Esophagus squamous epithelium (tissue), 5 donors: ENCODE data around the gene WBP1L. TPM values are rescaled to one million over a fixed set of nuclear protein-coding genes. Genes with fewer than 3 reads are reported as not detected.

Source experiments
- DNase-seq: peaks from one replicate; lab custom pipeline; 2025; lab: John Stamatoyannopoulos, UW
- H3K27ac ChIP-seq, 4 donors: fragments of 200-600 bp; sonication (generic); one replicate each; pipeline ENCODE4 v1.5.1; 2016 to 2019; ENCODE audit warnings: mild to moderate bottlenecking in 1 of 4
- H3K27me3 ChIP-seq, 4 donors: fragments of 200-600 bp; sonication (generic); 1 replicate in 3 of 4; 2 replicates in 1 of 4; pipeline versions ENCODE4 v1.5.1 to v1.6.0; 2017 to 2021; ENCODE audit warnings: antibody characterized with exemption in 1 of 4
- H3K36me3 ChIP-seq, 3 donors: fragments of 200-600 bp; sonication (generic); one replicate each; pipeline ENCODE4 v1.5.1; 2016 to 2019
- H3K4me1 ChIP-seq, 3 donors: fragments of 200-600 bp; sonication (generic); one replicate each; pipeline ENCODE4 v1.5.1; 2017 to 2019
- H3K4me3 ChIP-seq, 4 donors: fragments of 200-600 bp; sonication (generic); 1 replicate in 3 of 4; 2 replicates in 1 of 4; pipeline ENCODE4 v1.5.1; 2016 to 2019; ENCODE audit warnings: mild to moderate bottlenecking in 2 of 4, moderate library complexity in 1 of 4
- H3K9me3 ChIP-seq, 3 donors: fragments of 200-600 bp; sonication (generic); one replicate each; pipeline ENCODE4 v1.5.1; 2016 to 2019
- CTCF ChIP-seq, 6 experiments: fragments of 450-650 bp in 4 of 6; fragments of 200-600 bp in 2 of 6; sonication (generic) in 2 of 6; IDR thresholded peaks; one replicate each; pipeline ENCODE4 v1.5.1; 2016 to 2019; ENCODE audit warnings: antibody characterized with exemption in 6 of 6, mild to moderate bottlenecking in 4 of 6, moderate library complexity in 4 of 6
- POLR2A ChIP-seq, 4 donors: fragments of 450-650 bp; IDR thresholded peaks; one replicate each; pipeline ENCODE4 v1.6.1; 2017; ENCODE audit warnings: antibody characterized with exemption in 4 of 4, mild to moderate bottlenecking in 4 of 4, moderate library complexity in 3 of 4
- WGBS, 2 donors: methylation state at CpG; one replicate each; pipeline ENCODE4 v1.1.5; 2018; 5-methylcytosine and 5-hydroxymethylcytosine counted together
- intact Hi-C: fragments of 100-400 bp; cut with DNase I; formaldehyde crosslinking; loops from one replicate; pipeline ENCODE4 v1.15.0; 2022
- total RNA-seq, 4 donors: library from RNA; depleted of rRNA; stranded (reverse); fragments of >200 nt; gene quantifications; one replicate each; pipeline ENCODE4 v1.1.0, GENCODE V29; 2016
- donor health status: DM: yes; HTN: yes; CAD: no.

WBP1L gene
- total RNA-seq, 4 donors from 2014 or later, result 40.6 to 61.4 (median 49.1) TPM

DNA sequence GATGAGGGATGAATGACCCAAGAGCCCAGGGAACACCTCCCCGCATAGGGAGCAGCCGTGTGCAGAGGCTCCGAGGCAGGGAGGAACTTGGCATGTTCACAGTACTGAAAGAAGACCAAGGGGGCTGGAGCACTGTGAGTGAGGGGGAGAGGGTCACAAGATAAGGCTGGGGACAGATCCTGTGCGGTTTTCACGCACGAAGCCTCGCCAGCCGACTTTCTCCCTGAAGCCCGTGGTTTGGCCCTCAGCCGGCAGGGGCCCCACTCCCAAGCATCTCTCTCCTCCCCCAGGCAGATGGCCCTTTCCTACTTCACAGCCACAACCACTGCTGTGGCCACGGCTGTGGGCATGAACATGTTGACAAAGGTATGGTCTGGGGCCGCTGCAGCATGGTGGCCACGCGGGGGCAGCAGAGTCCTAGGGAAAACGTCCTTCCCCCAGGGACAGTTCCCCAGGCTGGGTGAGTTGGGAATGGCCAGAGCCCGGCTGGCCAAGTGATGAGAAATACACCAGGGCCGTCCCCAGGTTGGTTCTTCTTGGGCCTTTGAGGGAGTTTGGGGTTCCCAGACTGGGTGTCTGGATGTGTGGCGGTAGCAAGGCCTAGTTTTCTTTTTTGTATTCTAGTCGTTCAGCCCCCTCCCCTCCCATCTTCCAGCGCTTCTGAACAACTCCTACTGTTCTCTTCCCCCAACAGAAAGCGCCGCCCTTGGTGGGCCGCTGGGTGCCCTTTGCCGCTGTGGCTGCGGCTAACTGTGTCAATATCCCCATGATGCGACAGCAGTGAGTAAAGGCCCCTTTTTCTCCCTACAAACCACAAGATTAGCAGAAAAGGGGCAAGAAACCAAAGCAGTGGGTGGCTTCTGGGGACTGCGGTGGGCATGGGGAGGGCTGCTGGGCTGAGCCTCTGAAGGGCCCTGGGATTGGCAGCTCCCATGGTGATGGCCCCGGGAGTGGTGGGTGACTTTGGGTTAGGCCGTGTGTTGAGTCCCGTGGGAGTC, 14.4 kb upstream of the WBP1L start:
- no peak for DNase-seq
- peaks cover 0 to 79% (median 11%) of the 10 kb centered on the region in 3 donors for H3K36me3 ChIP-seq
- peak; percentile 64 to 90 (median 84) for TF ChIP-seq CTCF (IDR thresholded peaks at IDR 0.05)
- TF ChIP-seq POLR2A (IDR thresholded peaks at IDR 0.05), result no peak
- H3K9me3 ChIP-seq, result no peaks in the 10 kb centered on the region
- H3K27ac ChIP-seq, result peak overlapping the region in 1 of 4 donors; percentile 9
- H3K4me1 ChIP-seq, result peaks cover 0 to 12% (median 0%) of the 10 kb centered on the region in 3 donors
- WGBS, 2 donors, result 61 to 66% methylated on average over 18 to 20 of the region's 30 CpGs
- intact Hi-C loops, result loop anchor here (5.0 kb wide), 1 partner anchor 168 kb away; no protein-coding TSS in a partner anchor
- no peak overlapping the region for H3K4me3 ChIP-seq
- H3K27me3 ChIP-seq, result no peaks in the 10 kb centered on the region

DNA sequence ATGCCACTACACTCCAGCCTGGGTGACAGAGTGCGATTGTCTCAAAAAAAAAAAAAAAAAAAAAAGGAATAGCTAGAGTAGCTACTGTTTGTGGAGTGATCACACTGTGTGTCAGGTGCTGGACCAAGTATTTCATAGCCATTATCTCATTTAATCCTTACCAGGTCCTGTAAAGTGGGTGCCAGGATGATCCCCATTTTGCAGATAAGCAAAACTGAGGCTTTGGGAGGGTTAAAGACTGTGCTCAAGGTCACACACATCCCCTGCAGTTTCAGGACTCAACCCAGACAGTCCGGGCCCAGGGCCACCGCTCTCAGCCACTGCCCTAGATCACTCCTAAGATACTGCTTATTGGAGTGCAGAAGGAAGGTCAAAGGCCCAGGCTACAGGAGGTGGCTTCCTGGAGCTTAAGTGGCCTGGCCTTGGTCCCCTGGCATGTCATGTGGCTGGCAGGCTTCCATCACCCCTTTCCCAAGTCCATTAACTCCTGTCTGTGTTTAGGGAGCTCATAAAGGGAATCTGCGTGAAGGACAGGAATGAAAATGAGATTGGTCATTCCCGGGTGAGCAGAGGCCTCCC, 12.4 kb upstream of the WBP1L start:
- intact Hi-C loops, result no loop called here
- Histone ChIP-seq H3K27me3 (no peaks in the 10 kb centered on the region), H3K4me1 (peaks cover 0 to 12% (median 0%) of the 10 kb centered on the region in 3 donors), H3K9me3 (no peaks in the 10 kb centered on the region), H3K36me3 (peaks cover 0 to 86% (median 11%) of the 10 kb centered on the region in 3 donors), H3K27ac (no peak overlapping the region), H3K4me3 (no peak overlapping the region)
- WGBS, 2 donors, result 83 to 86% methylated on average over 3 to 5 of the region's 5 CpGs
- no peak for DNase-seq
- TF ChIP-seq CTCF (IDR thresholded peaks at IDR 0.05) (no peak), POLR2A (IDR thresholded peaks at IDR 0.05) (no peak)

GRCh38 chr10:102732661-102733060, 11.1 kb upstream of the WBP1L start:
- H3K27me3 ChIP-seq, result no peaks in the 10 kb centered on the region
- intact Hi-C loops, result no loop called here
- peaks cover 0 to 13% (median 0%) of the 10 kb centered on the region in 3 donors for H3K4me1 ChIP-seq
- DNase-seq, result no peak
- no peak overlapping the region for H3K4me3 ChIP-seq
- TF ChIP-seq CTCF (IDR thresholded peaks at IDR 0.05), result no peak
- no peak for TF ChIP-seq POLR2A (IDR thresholded peaks at IDR 0.05)
- H3K9me3 ChIP-seq, result no peaks in the 10 kb centered on the region
- WGBS, 2 donors, result 100% methylated on average over 1 of the region's 1 CpG; no CpG with 5 or more reads in 1 of the 2 donors
- no peak overlapping the region for H3K27ac ChIP-seq
- H3K36me3 ChIP-seq, result peaks cover 0 to 85% (median 3%) of the 10 kb centered on the region in 3 donors

DNA sequence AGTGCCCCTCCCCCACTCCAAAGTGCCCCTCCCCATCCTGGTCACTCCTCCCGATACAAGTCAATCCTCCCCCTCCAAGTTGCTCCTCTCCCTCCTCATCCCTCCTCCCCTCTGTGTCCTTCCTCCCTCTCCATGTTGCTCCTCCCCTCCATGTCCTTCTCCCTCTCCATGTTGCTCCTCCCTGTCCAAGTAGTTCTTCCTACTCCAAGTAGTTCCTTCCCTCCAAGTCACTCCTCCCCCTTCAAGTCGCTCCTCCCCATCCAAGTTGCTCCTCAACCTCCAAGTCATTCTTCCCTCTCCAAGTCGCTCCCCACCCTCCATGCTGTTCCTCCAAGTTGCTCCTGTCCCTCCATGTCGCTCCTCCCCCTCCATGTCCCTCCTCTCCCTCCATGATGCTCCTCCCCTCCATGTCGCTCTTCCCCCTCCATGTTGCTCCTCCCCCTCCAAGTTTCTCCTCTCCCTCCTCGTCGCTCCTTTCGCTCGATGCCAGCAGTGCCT, 8.6 kb upstream of the WBP1L start:
- no peak for TF ChIP-seq POLR2A (IDR thresholded peaks at IDR 0.05)
- no peak for TF ChIP-seq CTCF (IDR thresholded peaks at IDR 0.05)
- 78 to 79% methylated on average over 9 of the region's 9 CpGs for WGBS, 2 donors
- Histone ChIP-seq H3K4me1 (peaks cover 0 to 24% (median 0%) of the 10 kb centered on the region in 3 donors), H3K36me3 (peaks cover 0 to 66% (median 0%) of the 10 kb centered on the region in 3 donors), H3K27ac (no peak overlapping the region), H3K27me3 (no peaks in the 10 kb centered on the region), H3K9me3 (no peaks in the 10 kb centered on the region), H3K4me3 (no peak overlapping the region)
- intact Hi-C loops, result no loop called here
- no peak for DNase-seq
